ENCODE data around the gene BET1. TPM values are rescaled to one million over a fixed set of nuclear protein-coding genes. Genes with fewer than 3 reads are reported as not detected.
A peak's percentile ranks its signal among the peaks of the same experiment; 100 is the strongest.

BET1 gene, protein sequence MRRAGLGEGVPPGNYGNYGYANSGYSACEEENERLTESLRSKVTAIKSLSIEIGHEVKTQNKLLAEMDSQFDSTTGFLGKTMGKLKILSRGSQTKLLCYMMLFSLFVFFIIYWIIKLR
- 26.2 and 30.2 TPM in 2 replicates for total RNA-seq (2014; rRNA removed; shearing (Covaris generic))

DNA sequence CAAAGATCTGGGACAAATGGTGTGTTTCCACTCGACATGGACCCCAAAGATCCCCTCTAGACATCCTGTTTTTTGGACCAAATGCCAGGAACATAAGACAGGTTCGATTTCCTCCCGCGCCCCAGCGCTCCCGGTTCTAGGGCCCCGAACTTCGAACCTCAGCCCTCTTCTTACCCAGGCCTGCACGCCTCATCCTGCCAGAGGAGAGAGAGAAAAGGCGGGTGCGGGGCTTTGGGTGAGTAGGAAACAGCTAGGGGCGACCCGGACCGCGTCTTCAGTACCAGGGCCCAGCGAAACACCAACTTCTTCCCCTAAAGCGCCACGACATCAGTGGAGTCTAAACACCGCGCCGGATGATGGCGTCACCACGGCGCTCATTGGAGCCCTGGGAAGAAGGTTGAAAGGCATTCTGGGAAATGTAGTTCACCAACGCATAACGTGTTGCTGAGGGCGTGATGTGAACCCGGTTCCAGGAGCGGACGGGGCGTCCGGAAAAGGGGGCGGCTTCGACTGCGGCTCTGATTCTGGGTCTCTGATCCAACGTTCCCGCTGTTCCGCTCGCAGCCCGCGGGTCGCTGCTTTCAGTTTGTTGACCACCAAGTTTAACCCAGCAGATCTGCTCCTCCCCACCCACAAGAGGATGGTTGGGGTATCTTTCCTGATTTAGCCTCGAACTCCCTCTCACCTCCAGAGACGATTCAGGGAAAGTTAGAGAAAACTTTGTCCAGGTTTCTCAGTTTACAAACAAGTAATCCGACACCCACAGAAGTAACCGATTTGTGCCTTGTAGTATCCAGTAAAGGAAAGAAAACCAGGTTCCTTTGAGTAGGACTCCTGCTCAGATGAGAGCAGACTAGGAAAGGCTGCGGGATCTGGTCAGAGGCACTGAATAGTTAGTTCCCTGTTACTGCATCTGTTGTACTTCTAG is at the start of gene BET1:
Gene BET1 (minus strand): TSS at position 332 of the 928 bp plus-strand sequence. CDS start 139 bp downstream, at position 193.
- no peaks in the 10 kb centered on the region for H3K36me3 ChIP-seq (replicated peaks; ENCODE audit: control insufficient read depth, insufficient read depth, low read length)
- peak; percentile 84 for DNase-seq
- H3K27me3 ChIP-seq (ENCODE audit: control insufficient read depth, insufficient read depth, low read length) = no peaks in the 10 kb centered on the region
- peak within 1 kb of the TSS; percentile 84 for H3K4me3 ChIP-seq (ENCODE audit: insufficient read depth, low read depth, low read length)

DNA sequence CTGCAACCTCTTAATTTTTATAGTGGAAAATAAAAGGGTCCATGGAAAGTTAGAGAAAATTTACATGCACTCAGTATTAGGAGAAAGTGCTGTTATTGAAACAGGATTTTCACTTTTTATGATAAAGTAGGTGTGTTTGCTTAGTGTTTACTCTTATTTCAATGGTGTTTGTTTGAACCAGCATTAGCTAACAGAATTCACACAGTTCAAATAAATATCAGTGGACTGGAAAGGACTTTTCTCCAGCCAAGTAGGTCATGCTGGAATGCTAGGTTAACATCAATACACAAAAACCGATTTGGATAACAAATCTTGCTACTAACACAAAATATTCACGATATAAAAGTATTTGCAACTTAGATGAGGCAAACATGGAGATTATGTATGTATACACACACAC is 49.4 kb upstream of the BET1 start:
- no peak for DNase-seq
- Histone ChIP-seq H3K4me3 (ENCODE audit: insufficient read depth, low read depth, low read length) (no peak overlapping the region), H3K27me3 (ENCODE audit: control insufficient read depth, insufficient read depth, low read length) (no peaks in the 10 kb centered on the region), H3K36me3 (replicated peaks; ENCODE audit: control insufficient read depth, insufficient read depth, low read length) (no peaks in the 10 kb centered on the region)

DNA sequence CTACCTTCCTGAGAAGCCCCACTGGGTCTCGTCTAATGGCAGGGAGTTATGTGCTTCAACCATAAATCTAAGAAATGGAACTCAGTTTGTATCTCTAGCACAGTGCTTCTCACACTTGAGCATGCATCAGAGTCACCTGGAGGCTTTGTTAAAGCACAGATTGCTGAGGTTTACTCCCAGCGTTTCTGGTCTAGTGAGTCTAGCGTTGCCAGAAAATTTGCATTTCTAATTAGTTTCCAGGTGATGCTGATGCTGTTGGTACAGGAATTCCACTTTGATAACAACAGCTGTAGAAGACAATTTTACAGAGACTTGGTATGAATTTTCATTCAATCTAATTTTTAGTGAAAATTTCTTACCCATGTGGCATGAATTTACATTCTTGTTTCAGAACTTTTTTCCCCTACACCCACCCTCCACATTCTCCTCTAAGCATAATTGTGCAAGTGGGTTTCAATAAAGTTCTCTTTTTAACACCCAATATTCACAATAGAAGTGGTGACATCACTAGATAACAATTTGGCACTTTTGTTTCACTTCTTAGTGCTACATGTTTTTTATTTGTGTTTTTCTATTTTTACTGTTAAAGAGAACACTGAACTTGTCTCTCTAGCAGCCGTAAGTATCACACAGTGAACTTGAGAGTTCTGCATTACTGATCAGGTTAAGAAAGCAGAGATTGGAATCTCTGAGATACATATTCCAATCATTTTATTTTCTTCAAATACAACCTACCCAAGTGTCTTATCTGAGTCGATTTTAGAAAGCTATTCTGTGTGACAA is 48.4 kb upstream of the BET1 start:
- no peak for DNase-seq
- H3K4me3 ChIP-seq (ENCODE audit: insufficient read depth, low read depth, low read length) = no peak overlapping the region
- H3K27me3 ChIP-seq (ENCODE audit: control insufficient read depth, insufficient read depth, low read length) = no peaks in the 10 kb centered on the region
- H3K36me3 ChIP-seq (replicated peaks; ENCODE audit: control insufficient read depth, insufficient read depth, low read length) = no peaks in the 10 kb centered on the region

DNA sequence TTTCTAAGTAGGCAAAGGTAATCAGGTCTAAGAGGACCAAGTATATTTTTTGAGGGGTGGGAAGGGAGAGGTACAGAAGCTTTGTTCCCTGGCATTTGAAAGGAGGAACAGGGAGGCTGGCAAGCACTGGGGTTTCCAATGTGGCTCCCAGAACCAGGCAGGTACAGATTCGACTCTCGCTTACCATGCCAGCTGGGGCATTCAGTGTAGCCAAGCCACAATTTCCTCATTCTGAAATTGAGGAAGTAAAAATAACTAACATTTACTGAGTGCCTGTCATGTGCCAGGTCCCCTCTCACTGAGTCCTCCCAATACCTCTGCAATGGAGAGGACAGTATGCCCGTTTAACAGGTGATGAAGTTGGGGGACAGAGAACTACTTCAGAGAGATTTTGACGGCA is 45.9 kb upstream of the BET1 start:
- no peak for DNase-seq
- no peaks in the 10 kb centered on the region for H3K27me3 ChIP-seq (ENCODE audit: control insufficient read depth, insufficient read depth, low read length)
- H3K36me3 ChIP-seq (replicated peaks; ENCODE audit: control insufficient read depth, insufficient read depth, low read length) = no peaks in the 10 kb centered on the region
- H3K4me3 ChIP-seq (ENCODE audit: insufficient read depth, low read depth, low read length) = no peak overlapping the region

DNA sequence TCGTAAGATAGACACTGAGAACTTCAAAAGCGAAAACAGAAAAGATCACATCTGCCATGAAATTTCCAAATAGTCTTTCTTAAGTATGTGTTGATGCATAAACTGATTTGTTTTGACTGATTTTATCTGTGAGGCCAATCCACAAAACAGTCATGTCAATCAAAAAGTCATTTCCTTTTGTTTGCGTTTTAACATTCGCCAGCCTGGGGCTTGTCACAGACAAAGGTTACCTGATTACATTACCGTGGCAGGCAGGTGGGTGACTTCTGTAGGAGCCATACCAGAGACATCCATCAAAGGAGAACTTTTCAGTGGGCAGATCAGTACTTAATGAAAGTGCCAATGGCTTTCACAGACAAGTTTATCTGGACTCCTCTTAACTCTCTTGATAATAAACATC is 45.5 kb upstream of the BET1 start:
- DNase-seq = no peak
- H3K27me3 ChIP-seq (ENCODE audit: control insufficient read depth, insufficient read depth, low read length) = no peaks in the 10 kb centered on the region
- no peak overlapping the region for H3K4me3 ChIP-seq (ENCODE audit: insufficient read depth, low read depth, low read length)
- no peaks in the 10 kb centered on the region for H3K36me3 ChIP-seq (replicated peaks; ENCODE audit: control insufficient read depth, insufficient read depth, low read length)

DNA sequence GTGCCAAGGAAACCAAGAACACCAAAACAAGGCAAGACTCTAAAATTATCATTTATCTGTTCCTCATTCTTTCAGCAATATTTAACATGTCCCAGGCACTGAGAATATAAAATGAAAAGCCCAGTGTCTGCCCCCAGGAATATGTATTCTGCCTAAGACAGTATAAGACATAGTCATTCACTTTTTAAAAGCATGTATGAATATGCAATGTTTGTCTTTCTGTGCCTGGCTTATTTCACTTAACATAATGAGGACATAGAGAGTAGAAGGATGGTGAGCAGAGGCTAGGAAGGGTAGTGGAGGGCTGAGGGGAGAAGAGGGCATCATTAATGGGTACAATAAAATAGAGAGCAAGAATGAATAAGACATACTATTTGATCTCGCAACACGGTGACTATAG is 44.6 kb upstream of the BET1 start:
- H3K36me3 ChIP-seq (replicated peaks; ENCODE audit: control insufficient read depth, insufficient read depth, low read length) = no peaks in the 10 kb centered on the region

DNA sequence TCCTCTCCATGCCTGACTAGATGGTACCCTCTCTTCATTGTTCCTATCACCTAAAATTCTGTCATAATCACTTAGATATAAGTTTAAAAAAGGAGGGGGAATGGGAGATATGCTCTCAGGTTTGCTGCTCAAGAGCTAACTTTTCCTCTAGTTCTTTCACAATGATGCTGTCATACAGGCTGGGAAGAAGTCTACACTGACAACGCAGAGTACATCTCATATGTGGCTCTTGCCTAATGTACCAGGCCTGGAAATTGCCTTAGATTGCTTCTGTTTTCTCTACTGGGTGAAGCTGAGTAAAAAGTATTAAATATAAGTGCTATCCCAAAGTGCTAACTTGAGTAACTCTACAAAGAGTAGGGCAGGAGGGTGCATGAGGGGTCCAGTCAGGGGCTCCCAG is 43.8 kb upstream of the BET1 start:
- Histone ChIP-seq H3K4me3 (ENCODE audit: insufficient read depth, low read depth, low read length) (no peak overlapping the region), H3K36me3 (replicated peaks; ENCODE audit: control insufficient read depth, insufficient read depth, low read length) (no peaks in the 10 kb centered on the region), H3K27me3 (ENCODE audit: control insufficient read depth, insufficient read depth, low read length) (no peaks in the 10 kb centered on the region)
- no peak for DNase-seq

More for the DNA sequence above, 44.6 kb upstream of the BET1 start:
- no peak for DNase-seq
- Histone ChIP-seq H3K27me3 (ENCODE audit: control insufficient read depth, insufficient read depth, low read length) (no peaks in the 10 kb centered on the region), H3K4me3 (ENCODE audit: insufficient read depth, low read depth, low read length) (no peak overlapping the region)

DNA sequence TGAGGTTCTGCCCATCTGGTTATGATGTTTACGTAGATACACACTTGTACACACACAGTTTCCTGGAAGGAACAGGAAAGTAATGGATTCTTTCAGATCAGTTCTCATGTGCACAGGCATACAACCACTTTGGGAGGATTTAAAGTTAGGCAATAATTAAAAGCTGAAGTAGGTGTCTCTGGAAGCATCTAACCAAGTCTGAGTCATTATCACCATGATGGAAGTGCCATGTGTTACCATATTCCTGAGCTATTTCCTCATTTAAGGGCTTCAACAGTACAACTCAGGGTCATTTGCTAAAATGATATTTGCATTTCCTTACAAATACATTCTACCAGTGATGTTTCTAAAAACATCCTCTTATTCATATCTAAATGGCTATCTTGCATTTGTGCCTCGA is 41.4 kb upstream of the BET1 start:
- Histone ChIP-seq H3K36me3 (replicated peaks; ENCODE audit: control insufficient read depth, insufficient read depth, low read length) (no peaks in the 10 kb centered on the region), H3K27me3 (ENCODE audit: control insufficient read depth, insufficient read depth, low read length) (no peaks in the 10 kb centered on the region), H3K4me3 (ENCODE audit: insufficient read depth, low read depth, low read length) (no peak overlapping the region)
- no peak for DNase-seq

DNA sequence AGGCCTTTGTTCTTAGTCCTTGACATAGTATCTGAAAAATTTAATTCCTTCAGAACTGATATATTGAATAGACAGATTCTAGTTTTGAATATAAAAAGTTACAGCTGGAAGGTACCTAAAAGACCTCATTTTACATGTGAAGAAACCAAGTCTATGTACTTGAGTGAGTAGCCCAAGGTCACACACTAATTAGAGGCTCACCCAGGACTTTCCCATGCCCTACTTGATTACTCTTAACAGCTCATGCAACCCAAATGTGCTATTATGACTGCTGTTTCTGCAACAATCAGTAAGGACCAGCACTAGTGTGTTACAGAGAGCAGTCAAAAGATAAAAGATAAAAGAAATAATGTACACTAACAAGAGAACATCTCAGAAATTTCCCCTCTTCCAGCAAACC is 40.7 kb upstream of the BET1 start:
- Histone ChIP-seq H3K36me3 (replicated peaks; ENCODE audit: control insufficient read depth, insufficient read depth, low read length) (no peaks in the 10 kb centered on the region), H3K4me3 (ENCODE audit: insufficient read depth, low read depth, low read length) (no peak overlapping the region), H3K27me3 (ENCODE audit: control insufficient read depth, insufficient read depth, low read length) (no peaks in the 10 kb centered on the region)
- no peak for DNase-seq

DNA sequence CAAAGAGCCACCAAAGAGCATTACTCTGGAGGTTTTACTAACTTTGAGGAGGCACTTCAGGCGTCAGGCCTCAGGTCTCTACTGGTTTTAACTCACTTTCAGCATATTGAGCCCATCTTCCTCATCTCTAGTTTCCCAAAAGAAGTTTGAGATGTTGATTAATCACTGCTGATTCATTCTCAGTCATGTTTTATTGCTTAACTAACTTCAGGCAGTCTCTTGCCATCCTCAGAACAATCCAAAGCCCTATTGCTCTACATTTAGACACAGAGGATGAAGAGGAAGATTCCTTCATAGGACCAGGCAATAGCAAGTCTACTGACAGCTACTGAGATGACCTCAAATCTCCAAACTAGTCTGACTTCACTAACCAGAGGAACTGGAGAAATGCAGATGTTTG is 39.1 kb upstream of the BET1 start:
- H3K27me3 ChIP-seq (ENCODE audit: control insufficient read depth, insufficient read depth, low read length) = no peaks in the 10 kb centered on the region
- no peak for DNase-seq
- H3K4me3 ChIP-seq (ENCODE audit: insufficient read depth, low read depth, low read length) = no peak overlapping the region
- H3K36me3 ChIP-seq (replicated peaks; ENCODE audit: control insufficient read depth, insufficient read depth, low read length) = no peaks in the 10 kb centered on the region

DNA sequence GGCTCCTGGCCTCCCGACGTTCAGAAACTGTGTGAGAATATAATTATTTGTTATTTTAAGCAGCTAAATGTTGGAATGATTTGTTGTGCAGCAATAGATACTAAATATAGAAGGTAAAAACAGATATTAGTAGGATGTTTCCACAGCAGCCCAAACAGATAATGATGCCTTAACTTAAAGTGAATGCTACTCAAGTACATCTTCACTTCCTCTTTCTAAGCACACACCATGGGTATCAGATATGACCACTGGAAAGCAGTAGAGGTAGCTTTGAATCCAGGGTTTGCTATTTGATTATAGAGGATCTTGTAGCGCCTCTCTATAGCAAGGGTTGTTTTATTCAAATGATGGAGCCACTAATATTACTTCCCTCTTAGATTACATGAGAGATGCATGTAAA is 38.2 kb upstream of the BET1 start:
- no peak for DNase-seq

DNA sequence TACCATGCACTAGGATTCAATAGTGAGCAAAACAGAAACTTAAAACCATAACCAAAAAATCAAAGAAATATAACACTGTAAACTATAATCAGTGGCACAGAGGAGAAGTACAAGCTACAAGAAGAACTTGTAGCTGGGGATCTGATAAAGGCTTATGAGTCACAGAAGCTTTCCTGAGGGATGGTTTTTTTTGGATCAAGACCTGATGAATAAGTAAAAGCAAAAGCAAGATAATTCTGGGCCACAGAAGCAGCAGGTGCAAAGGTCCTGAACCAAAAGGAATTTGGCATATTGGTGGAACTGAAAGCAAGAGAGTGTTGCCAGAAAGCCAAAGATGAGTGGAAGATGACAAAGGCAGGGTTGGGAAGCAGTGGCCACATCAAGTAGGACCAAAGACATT is 37.4 kb upstream of the BET1 start:
- no peak overlapping the region for H3K4me3 ChIP-seq (ENCODE audit: insufficient read depth, low read depth, low read length)
- DNase-seq = no peak
- no peaks in the 10 kb centered on the region for H3K36me3 ChIP-seq (replicated peaks; ENCODE audit: control insufficient read depth, insufficient read depth, low read length)
- H3K27me3 ChIP-seq (ENCODE audit: control insufficient read depth, insufficient read depth, low read length) = no peaks in the 10 kb centered on the region

More for the DNA sequence above, 38.2 kb upstream of the BET1 start:
- H3K4me3 ChIP-seq (ENCODE audit: insufficient read depth, low read depth, low read length) = no peak overlapping the region
- no peaks in the 10 kb centered on the region for H3K27me3 ChIP-seq (ENCODE audit: control insufficient read depth, insufficient read depth, low read length)
- no peaks in the 10 kb centered on the region for H3K36me3 ChIP-seq (replicated peaks; ENCODE audit: control insufficient read depth, insufficient read depth, low read length)

DNA sequence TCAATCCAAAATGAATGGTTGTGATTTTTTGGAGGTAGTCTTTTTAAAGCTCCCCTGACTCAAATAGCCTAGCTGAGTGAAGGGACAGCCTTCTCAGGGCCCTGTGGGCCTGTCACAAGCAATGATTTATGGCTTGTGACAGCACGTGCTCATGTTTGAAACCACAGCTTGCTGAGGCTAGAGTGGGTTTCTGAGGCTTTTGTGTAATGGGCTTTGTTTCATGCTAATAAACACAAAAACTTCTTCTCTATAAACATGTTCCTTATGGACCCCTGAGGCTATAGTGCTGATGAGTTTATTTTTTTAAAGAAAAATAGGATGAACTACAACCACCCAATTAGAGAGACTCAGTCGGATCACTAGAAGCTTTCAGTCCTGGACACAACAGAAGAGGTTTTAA is 36.1 kb upstream of the BET1 start:
- Histone ChIP-seq H3K4me3 (ENCODE audit: insufficient read depth, low read depth, low read length) (no peak overlapping the region), H3K27me3 (ENCODE audit: control insufficient read depth, insufficient read depth, low read length) (no peaks in the 10 kb centered on the region), H3K36me3 (replicated peaks; ENCODE audit: control insufficient read depth, insufficient read depth, low read length) (no peaks in the 10 kb centered on the region)
- DNase-seq = no peak

DNA sequence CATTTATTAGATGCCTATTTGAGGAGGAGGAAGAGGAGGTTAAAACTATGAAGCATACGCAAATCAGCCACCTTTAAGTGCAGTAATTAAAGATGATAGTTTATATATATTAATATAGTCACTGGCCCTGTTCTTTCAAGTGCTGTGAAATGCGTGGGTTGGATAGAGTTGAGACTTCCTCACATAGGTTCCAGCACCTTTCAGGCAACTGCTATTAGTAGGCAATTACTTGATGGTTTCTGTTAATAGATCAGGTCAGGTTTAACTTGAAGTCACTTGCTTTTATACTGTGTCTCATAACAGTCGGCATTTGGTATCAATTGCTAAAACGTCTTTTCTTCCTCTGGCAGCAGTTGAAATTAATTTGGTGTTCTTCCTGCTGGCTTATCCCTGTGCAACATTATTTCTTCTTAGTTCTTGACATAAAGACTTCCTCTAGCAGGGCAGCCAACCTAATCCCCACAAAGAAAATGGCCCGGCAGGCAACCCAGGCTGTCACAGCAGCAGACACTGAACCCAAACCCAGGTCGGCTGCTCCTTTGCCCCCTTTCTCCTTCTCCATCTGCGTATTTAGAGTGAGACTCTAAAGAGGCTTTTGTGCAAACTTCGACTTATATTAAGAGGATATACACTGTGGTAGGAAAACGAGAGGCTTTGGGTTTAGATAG is 35.3 kb upstream of the BET1 start:
- no peak for DNase-seq
- Histone ChIP-seq H3K36me3 (replicated peaks; ENCODE audit: control insufficient read depth, insufficient read depth, low read length) (no peaks in the 10 kb centered on the region), H3K4me3 (ENCODE audit: insufficient read depth, low read depth, low read length) (no peak overlapping the region), H3K27me3 (ENCODE audit: control insufficient read depth, insufficient read depth, low read length) (no peaks in the 10 kb centered on the region)
